ENCODE results near the gene DNAJB8. TPM values are rescaled to one million over a fixed set of nuclear protein-coding genes. Genes with fewer than 3 reads are reported as not detected.

DNAJB8 gene
- total and polyA plus RNA-seq, 8 donors: not detected

- TF ChIP-seq CTCF (IDR thresholded peaks at IDR 0.05): no peak
- no peaks in the 10 kb centered on the region for H3K36me3 ChIP-seq
- ATAC-seq: no peak
- H3K9me3 ChIP-seq: no peaks in the 10 kb centered on the region
- H3K4me1 ChIP-seq: no peaks in the 10 kb centered on the region
- peaks cover 0 to 3% of the 10 kb centered on the region in 2 donors for H3K27me3 ChIP-seq
- intact Hi-C loops (cut with DNase I): no loop called here
- DNase-seq: no peak
- H3K4me3 ChIP-seq: no peak overlapping the region
- no peak overlapping the region for H3K27ac ChIP-seq
Observed at GRCh38 chr3:128447561-128448013, 19.1 kb downstream of the DNAJB8 start.

- no peaks in the 10 kb centered on the region for H3K27me3 ChIP-seq
- H3K4me3 ChIP-seq: no peak overlapping the region
- H3K27ac ChIP-seq: no peak overlapping the region
- intact Hi-C loops (cut with DNase I): no loop called here
- TF ChIP-seq CTCF (IDR thresholded peaks at IDR 0.05): no peak
- H3K36me3 ChIP-seq: no peaks in the 10 kb centered on the region
- no peak for DNase-seq
- no peaks in the 10 kb centered on the region for H3K4me1 ChIP-seq
- ATAC-seq: no peak
- no peaks in the 10 kb centered on the region for H3K9me3 ChIP-seq
Observed at GRCh38 chr3:128446821-128447220, 19.9 kb downstream of the DNAJB8 start.

- Histone ChIP-seq H3K27ac (no peak overlapping the region), H3K27me3 (no peaks in the 10 kb centered on the region), H3K4me3 (no peak overlapping the region), H3K4me1 (no peaks in the 10 kb centered on the region), H3K36me3 (no peaks in the 10 kb centered on the region), H3K9me3 (no peaks in the 10 kb centered on the region)
- no peak for TF ChIP-seq CTCF (IDR thresholded peaks at IDR 0.05)
- intact Hi-C loops (cut with DNase I): no loop called here
- ATAC-seq (no peak), DNase-seq (no peak)
Observed at GRCh38 chr3:128445357-128445756, 21.3 kb downstream of the DNAJB8 start.

DNA sequence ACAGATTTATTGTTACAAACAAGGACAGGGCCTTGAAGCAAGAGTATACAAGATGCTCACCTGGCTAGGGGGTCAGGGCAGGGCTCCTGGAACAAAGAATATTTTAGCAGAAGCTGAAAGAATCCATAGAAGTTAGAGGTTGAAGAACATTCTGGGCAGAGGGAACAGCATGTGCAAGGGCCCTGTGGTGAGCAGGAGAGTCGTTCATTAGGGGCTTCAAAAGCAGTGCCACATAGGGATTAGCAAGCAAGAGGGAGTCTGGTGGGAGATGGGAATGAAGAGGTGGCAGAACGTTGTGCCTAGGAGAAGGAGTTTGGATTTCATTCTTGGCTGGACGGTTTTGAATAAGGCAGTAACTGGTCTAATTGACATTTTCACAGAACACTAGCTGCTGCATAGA lies 22.9 kb downstream of the DNAJB8 start:
- intact Hi-C loops (cut with DNase I): no loop called here
- no peaks in the 10 kb centered on the region for H3K36me3 ChIP-seq
- peaks cover 0 to 3% of the 10 kb centered on the region in 2 donors for H3K27me3 ChIP-seq
- no peaks in the 10 kb centered on the region for H3K9me3 ChIP-seq
- no peaks in the 10 kb centered on the region for H3K4me1 ChIP-seq
- TF ChIP-seq CTCF (IDR thresholded peaks at IDR 0.05): no peak
- no peak overlapping the region for H3K4me3 ChIP-seq
- no peak overlapping the region for H3K27ac ChIP-seq
- DNase-seq: no peak
- no peak for ATAC-seq

DNA sequence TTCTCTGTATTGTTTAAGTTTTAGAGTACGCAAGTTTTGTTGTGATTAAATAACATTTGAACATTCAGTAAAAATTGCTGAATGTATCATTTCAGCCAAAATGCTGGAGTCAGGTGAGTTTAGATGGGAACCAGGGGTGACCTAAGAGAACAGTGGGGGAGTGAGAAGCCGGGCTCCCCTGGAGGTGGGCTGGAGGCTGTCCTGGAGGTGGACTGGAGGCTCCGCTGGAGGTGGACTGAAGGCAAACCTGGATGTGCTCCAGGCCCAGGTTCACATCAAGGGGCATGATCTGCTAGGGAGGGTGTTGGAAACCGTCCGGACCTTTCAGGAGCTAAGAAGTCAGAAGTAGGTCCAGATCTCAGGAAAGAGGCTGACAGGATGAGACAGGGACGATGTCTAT lies 23.7 kb downstream of the DNAJB8 start:
- no peaks in the 10 kb centered on the region for H3K36me3 ChIP-seq
- no peaks in the 10 kb centered on the region for H3K9me3 ChIP-seq
- TF ChIP-seq CTCF (IDR thresholded peaks at IDR 0.05): no peak
- intact Hi-C loops (cut with DNase I): no loop called here
- H3K4me1 ChIP-seq: no peaks in the 10 kb centered on the region
- peaks cover 0 to 11% of the 10 kb centered on the region in 2 donors for H3K27me3 ChIP-seq
- H3K27ac ChIP-seq: no peak overlapping the region
- DNase-seq (no peak), ATAC-seq (no peak)
- H3K4me3 ChIP-seq: no peak overlapping the region

All from left lung (tissue), 10 donors.